Right lobe of liver (tissue), 4 donors: ENCODE measurements around the gene MYH9.
"Not testable (repeated sequence)": the region's sequence is repeated elsewhere in the genome, so short reads cannot be mapped to it uniquely, and the experiment has no call there.

Source experiments
- POLR2A ChIP-seq: fragments of 450-650 bp; IDR thresholded peaks from one replicate; pipeline ENCODE4 v1.6.1; 2017; ENCODE audit warnings: antibody characterized with exemption, mild to moderate bottlenecking
- TF ChIP-seq, protein P1 (sequence below), 4 donors: fragments of 200-600 bp in 3 of 4; fragments of 450-650 bp in 1 of 4; IDR thresholded peaks; one replicate each; pipeline versions ENCODE4 v1.5.1 to v1.8.0; 2016 to 2022; ENCODE audit warnings: antibody characterized with exemption in 4 of 4, mild to moderate bottlenecking in 2 of 4
- donor health status: DM: no; HTN: no; CAD: no.
- donor health status: DM: no; HTN: no; CAD: no.
- donor health status: DM: no; HTN: yes; CAD: no.

DNA sequence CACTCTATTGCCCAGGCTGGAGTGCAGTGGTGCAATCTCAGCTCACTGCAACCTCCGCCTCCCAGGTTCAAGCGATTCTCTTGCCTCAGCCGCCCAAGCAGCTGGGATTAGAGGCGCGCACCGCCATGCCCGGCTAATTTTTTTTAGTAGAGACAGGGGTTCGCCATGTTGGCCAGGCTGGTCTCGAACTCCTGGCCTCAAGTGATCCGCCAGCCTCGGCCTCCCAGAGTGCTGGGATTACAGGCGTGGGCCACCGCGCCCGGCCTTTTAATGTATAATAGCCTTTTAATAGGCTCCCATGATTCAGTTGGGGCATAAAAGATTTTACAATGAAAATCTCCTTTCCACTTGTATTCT is 21.8 kb upstream of the MYH9 start:
- TF ChIP-seq POLR2A = not testable (repeated sequence)
- TF ChIP-seq, protein P1, sequence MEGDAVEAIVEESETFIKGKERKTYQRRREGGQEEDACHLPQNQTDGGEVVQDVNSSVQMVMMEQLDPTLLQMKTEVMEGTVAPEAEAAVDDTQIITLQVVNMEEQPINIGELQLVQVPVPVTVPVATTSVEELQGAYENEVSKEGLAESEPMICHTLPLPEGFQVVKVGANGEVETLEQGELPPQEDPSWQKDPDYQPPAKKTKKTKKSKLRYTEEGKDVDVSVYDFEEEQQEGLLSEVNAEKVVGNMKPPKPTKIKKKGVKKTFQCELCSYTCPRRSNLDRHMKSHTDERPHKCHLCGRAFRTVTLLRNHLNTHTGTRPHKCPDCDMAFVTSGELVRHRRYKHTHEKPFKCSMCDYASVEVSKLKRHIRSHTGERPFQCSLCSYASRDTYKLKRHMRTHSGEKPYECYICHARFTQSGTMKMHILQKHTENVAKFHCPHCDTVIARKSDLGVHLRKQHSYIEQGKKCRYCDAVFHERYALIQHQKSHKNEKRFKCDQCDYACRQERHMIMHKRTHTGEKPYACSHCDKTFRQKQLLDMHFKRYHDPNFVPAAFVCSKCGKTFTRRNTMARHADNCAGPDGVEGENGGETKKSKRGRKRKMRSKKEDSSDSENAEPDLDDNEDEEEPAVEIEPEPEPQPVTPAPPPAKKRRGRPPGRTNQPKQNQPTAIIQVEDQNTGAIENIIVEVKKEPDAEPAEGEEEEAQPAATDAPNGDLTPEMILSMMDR (IDR thresholded peaks at IDR 0.05) = not testable (repeated sequence)
